ENCODE measurements around the gene MGAT3.

- TF ChIP-seq EP300 (IDR thresholded peaks at IDR 0.05) (no peak), CTCF (IDR thresholded peaks at IDR 0.05) (no peak)
Observed at GRCh38 chr22:39454385-39454871, 2.4 kb upstream of the MGAT3 start.

All from upper lobe of left lung (tissue), 4 donors.